ENCODE data around the gene DDX51. TPM values are rescaled to one million over a fixed set of nuclear protein-coding genes. Genes with fewer than 3 reads are reported as not detected.

Gene DDX51
- total and polyA plus RNA-seq, 4 donors = 2.5 to 7.5 (median 5.5) TPM

DNA sequence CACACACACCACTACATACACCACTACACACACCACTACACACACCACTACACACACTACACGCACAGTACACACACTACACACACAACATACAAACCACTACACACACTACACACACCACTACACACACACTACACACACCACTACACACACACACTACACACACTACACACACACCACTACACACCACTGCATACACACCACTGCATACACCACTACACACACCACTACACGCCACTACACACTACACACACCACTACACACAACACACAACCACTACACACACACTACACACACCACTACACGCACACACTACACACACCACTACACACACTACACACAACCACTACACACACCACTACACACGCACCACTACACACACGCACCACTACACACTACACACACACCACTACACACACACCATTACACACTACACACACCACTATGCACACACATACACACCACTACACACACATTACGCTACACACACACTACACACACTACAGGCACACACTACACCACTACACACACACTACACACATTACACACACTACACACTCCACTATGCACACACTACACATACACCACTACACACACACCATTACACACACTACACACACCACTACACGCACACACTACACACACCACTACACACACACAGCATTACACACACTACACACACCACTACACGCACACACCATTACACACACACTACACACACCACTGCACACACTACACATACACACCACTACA lies 12.6 kb upstream of the DDX51 start:
- WGBS = 89% methylated on average over 8 of the region's 8 CpGs
- Histone ChIP-seq H3K4me3 (ENCODE audit: low read depth in 1 of 3, low read length in 3 of 3) (no peak overlapping the region), H3K27ac (ENCODE audit: low read depth in 1 of 2, low read length in 2 of 2) (no peak overlapping the region), H3K9me3 (ENCODE audit: control insufficient read depth in 4 of 4, low read length in 3 of 4) (no peaks in the 10 kb centered on the region), H3K4me1 (ENCODE audit: control insufficient read depth in 4 of 4, insufficient read depth in 4 of 4, low read length in 3 of 4) (peaks cover 0 to 7% (median 2%) of the 10 kb centered on the region in 4 donors), H3K27me3 (ENCODE audit: control insufficient read depth in 4 of 4, insufficient read depth in 4 of 4, low read length in 3 of 4) (no peaks in the 10 kb centered on the region), H3K36me3 (ENCODE audit: control insufficient read depth in 4 of 4, insufficient read depth in 3 of 4, low read depth in 1 of 4, low read length in 3 of 4) (peaks cover 0 to 10% (median 3%) of the 10 kb centered on the region in 4 donors), H3K9ac (ENCODE audit: low read depth in 1 of 2, low read length in 2 of 2) (no peak overlapping the region)
- no peak for DNase-seq (ENCODE audit: low spot score)
- TF ChIP-seq FOXA1 (IDR thresholded peaks at IDR 0.05) (no peak), SP1 (IDR thresholded peaks at IDR 0.05) (no peak), HNF4G (IDR thresholded peaks at IDR 0.05) (no peak), MAX (IDR thresholded peaks at IDR 0.05) (no peak), TAF1 (conservative IDR thresholded peaks at IDR 0.05) (no peak), GABPA (IDR thresholded peaks at IDR 0.05 in 1 of 2, conservative IDR thresholded peaks at IDR 0.05 in 1 of 2) (no peak), ATF3 (IDR thresholded peaks at IDR 0.05) (no peak), FOXA2 (IDR thresholded peaks at IDR 0.05) (no peak), YY1 (IDR thresholded peaks at IDR 0.05) (no peak)

DNA sequence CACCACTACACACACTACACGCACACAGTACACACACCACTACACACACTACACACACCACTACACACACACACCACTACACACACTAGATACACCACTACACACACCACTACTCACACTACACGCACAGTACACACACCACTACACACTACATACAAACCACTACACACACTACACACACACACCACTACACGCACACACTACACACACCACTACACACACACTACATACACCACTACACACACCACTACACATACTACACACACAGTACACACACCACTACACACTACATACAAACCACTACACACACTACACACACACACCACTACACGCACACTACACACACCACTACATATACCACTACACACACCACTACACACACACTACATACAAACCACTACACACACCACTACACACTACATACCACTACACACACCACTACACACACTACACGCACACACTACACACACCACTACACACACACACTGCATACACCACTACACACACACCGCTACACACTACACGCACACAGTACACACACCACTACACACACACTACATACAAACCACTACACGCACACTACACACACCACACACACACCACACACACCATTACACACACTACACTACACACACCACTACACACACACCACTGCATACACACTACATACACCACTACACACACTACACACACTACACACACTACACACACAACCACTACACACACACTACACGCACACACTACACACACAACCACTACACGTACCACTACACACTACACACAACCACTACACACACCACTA lies 11.9 kb upstream of the DDX51 start:
- H3K9me3 ChIP-seq (ENCODE audit: control insufficient read depth in 4 of 4, low read length in 3 of 4) = no peaks in the 10 kb centered on the region
- peaks cover 0 to 7% (median 2%) of the 10 kb centered on the region in 4 donors for H3K4me1 ChIP-seq (ENCODE audit: control insufficient read depth in 4 of 4, insufficient read depth in 4 of 4, low read length in 3 of 4)
- WGBS = 97% methylated on average over 10 of the region's 10 CpGs

DNA sequence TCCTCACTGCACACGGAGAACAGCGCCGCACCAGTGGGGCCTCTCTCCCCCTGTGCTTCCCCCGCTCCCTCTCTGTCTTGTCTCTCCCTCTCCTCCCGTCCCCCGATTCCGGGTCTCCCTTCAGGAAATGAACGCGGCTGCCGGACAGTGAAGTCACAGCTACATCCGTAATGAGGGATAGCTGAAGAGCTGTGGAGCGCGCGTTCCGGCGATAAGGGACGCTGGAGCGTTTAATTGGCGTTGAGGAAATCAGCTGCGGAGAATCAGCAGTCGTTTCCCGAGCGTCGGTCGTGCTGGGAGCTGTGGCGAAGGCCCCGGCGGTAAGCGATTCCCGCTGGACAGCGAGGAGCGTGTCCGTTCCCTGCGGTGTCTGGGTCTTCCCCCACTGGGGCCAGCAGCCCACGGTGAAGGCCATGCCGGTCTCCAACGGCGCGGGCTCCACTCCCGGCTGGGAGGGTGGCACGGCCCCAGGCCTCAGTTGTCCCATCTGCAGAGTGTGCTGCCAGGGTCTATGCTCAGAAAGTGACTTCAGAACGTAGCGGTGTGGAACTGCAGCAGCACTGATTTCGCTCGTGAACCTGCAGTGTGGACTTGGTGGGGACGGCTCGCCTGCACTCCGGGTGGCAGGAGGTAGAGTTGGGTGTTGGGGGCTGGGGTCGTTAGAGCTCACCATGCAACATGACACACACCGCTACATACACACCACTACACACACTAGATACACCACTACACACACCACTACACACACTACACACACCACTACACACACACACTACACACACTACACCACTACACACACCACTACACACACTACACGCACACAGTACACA lies 11.0 kb upstream of the DDX51 start:
- H3K4me1 ChIP-seq (ENCODE audit: control insufficient read depth in 4 of 4, insufficient read depth in 4 of 4, low read length in 3 of 4) = peaks cover 0 to 7% (median 2%) of the 10 kb centered on the region in 4 donors
- H3K9me3 ChIP-seq (ENCODE audit: control insufficient read depth in 4 of 4, low read length in 3 of 4) = no peaks in the 10 kb centered on the region
- H3K27me3 ChIP-seq (ENCODE audit: control insufficient read depth in 4 of 4, insufficient read depth in 4 of 4, low read length in 3 of 4) = no peaks in the 10 kb centered on the region
- DNase-seq (ENCODE audit: low spot score) = no peak
- WGBS = 93% methylated on average over 51 of the region's 51 CpGs
- H3K27ac ChIP-seq (ENCODE audit: low read depth in 1 of 2, low read length in 2 of 2) = no peak overlapping the region
- TF ChIP-seq MAX (IDR thresholded peaks at IDR 0.05) (no peak), SP1 (IDR thresholded peaks at IDR 0.05) (no peak), HNF4A (conservative IDR thresholded peaks at IDR 0.05) (no peak), TAF1 (conservative IDR thresholded peaks at IDR 0.05) (no peak)
- TF ChIP-seq, protein P1, sequence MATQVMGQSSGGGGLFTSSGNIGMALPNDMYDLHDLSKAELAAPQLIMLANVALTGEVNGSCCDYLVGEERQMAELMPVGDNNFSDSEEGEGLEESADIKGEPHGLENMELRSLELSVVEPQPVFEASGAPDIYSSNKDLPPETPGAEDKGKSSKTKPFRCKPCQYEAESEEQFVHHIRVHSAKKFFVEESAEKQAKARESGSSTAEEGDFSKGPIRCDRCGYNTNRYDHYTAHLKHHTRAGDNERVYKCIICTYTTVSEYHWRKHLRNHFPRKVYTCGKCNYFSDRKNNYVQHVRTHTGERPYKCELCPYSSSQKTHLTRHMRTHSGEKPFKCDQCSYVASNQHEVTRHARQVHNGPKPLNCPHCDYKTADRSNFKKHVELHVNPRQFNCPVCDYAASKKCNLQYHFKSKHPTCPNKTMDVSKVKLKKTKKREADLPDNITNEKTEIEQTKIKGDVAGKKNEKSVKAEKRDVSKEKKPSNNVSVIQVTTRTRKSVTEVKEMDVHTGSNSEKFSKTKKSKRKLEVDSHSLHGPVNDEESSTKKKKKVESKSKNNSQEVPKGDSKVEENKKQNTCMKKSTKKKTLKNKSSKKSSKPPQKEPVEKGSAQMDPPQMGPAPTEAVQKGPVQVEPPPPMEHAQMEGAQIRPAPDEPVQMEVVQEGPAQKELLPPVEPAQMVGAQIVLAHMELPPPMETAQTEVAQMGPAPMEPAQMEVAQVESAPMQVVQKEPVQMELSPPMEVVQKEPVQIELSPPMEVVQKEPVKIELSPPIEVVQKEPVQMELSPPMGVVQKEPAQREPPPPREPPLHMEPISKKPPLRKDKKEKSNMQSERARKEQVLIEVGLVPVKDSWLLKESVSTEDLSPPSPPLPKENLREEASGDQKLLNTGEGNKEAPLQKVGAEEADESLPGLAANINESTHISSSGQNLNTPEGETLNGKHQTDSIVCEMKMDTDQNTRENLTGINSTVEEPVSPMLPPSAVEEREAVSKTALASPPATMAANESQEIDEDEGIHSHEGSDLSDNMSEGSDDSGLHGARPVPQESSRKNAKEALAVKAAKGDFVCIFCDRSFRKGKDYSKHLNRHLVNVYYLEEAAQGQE (IDR thresholded peaks at IDR 0.05) = no peak
- H3K9ac ChIP-seq (ENCODE audit: low read depth in 1 of 2, low read length in 2 of 2) = no peak overlapping the region
- H3K4me3 ChIP-seq (ENCODE audit: low read depth in 1 of 3, low read length in 3 of 3) = no peak overlapping the region
- peaks cover 0 to 10% (median 4%) of the 10 kb centered on the region in 4 donors for H3K36me3 ChIP-seq (ENCODE audit: control insufficient read depth in 4 of 4, insufficient read depth in 3 of 4, low read depth in 1 of 4, low read length in 3 of 4)

More for the DNA sequence above, 11.9 kb upstream of the DDX51 start:
- H3K36me3 ChIP-seq (ENCODE audit: control insufficient read depth in 4 of 4, insufficient read depth in 3 of 4, low read depth in 1 of 4, low read length in 3 of 4) = peaks cover 0 to 10% (median 3%) of the 10 kb centered on the region in 4 donors
- H3K27me3 ChIP-seq (ENCODE audit: control insufficient read depth in 4 of 4, insufficient read depth in 4 of 4, low read length in 3 of 4) = no peaks in the 10 kb centered on the region
- H3K27ac ChIP-seq (ENCODE audit: low read depth in 1 of 2, low read length in 2 of 2) = no peak overlapping the region
- no peak overlapping the region for H3K4me3 ChIP-seq (ENCODE audit: low read depth in 1 of 3, low read length in 3 of 3)
- DNase-seq (ENCODE audit: low spot score) = no peak
- H3K9ac ChIP-seq (ENCODE audit: low read depth in 1 of 2, low read length in 2 of 2) = no peak overlapping the region
- TF ChIP-seq EGR1 (IDR thresholded peaks at IDR 0.05; ENCODE audit: low read depth in 2 of 2) = no peak
- no peak for TF ChIP-seq RAD21 (IDR thresholded peaks at IDR 0.05)
- no peak for TF ChIP-seq HNF4A (conservative IDR thresholded peaks at IDR 0.05)
- no peak for TF ChIP-seq TAF1 (conservative IDR thresholded peaks at IDR 0.05)

Measured in liver (tissue), 9 donors.